KMS-11 (cell line): ENCODE measurements around the gene CCDC8.

ENCODE experiments used
- H2AFZ ChIP-seq: fragments of 200-600 bp; sonication (generic); 2 replicates; pipeline ENCODE4 v1.6.1; 2016; ENCODE audit warnings: antibody characterized with exemption, mixed run types, low read depth
- H3K27ac ChIP-seq: fragments of 200-600 bp; sonication (generic); 2 replicates; pipeline ENCODE4 v1.6.1; 2016; ENCODE audit warnings: mild to moderate bottlenecking, mixed run types
- H3K27me3 ChIP-seq: fragments of 200-600 bp; sonication (generic); 2 replicates; pipeline ENCODE4 v1.6.1; 2017; ENCODE audit warnings: mild to moderate bottlenecking, low read depth, mixed run types, moderate library complexity; ENCODE audit not compliant: insufficient read depth
- H3K36me3 ChIP-seq: fragments of 200-600 bp; sonication (generic); 2 replicates; pipeline ENCODE4 v1.6.1; 2017; ENCODE audit warnings: mild to moderate bottlenecking, mixed run types; ENCODE audit not compliant: insufficient read depth
- H3K4me1 ChIP-seq: fragments of 200-600 bp; sonication (generic); 2 replicates; pipeline ENCODE4 v1.6.1; 2016; ENCODE audit warnings: mild to moderate bottlenecking, low read depth, mixed run types; ENCODE audit not compliant: poor library complexity, severe bottlenecking
- H3K4me2 ChIP-seq: fragments of 200-600 bp; sonication (generic); 2 replicates; pipeline ENCODE4 v1.7.0; 2016; ENCODE audit warnings: mild to moderate bottlenecking, mixed run types
- H3K4me3 ChIP-seq: fragments of 200-600 bp; sonication (generic); IDR thresholded peaks from 2 replicates; pipeline ENCODE4 v1.6.1; 2017; ENCODE audit warnings: low read depth, low read length, mixed read lengths; ENCODE audit not compliant: insufficient read depth
- H3K79me2 ChIP-seq: fragments of 200-600 bp; sonication (generic); 2 replicates; pipeline ENCODE4 v1.6.1; 2016; ENCODE audit warnings: low read depth, mixed run types; ENCODE audit not compliant: insufficient read depth
- H3K9ac ChIP-seq: fragments of 200-600 bp; sonication (generic); 2 replicates; pipeline ENCODE4 v1.6.1; 2016; ENCODE audit warnings: mild to moderate bottlenecking, mixed run types
- H4K20me1 ChIP-seq: fragments of 200-600 bp; sonication (generic); 2 replicates; pipeline ENCODE4 v1.6.1; 2016; ENCODE audit warnings: mild to moderate bottlenecking, mixed run types; ENCODE audit not compliant: insufficient read depth
- TF ChIP-seq, protein P1 (sequence below): fragments of 200-600 bp; sonication (generic); conservative IDR thresholded peaks from 2 replicates; pipeline ENCODE4 v1.6.1; 2017; ENCODE audit warnings: low read depth, mild to moderate bottlenecking, antibody characterized with exemption, low read length, moderate library complexity, mixed read lengths

CCDC8 gene

DNA sequence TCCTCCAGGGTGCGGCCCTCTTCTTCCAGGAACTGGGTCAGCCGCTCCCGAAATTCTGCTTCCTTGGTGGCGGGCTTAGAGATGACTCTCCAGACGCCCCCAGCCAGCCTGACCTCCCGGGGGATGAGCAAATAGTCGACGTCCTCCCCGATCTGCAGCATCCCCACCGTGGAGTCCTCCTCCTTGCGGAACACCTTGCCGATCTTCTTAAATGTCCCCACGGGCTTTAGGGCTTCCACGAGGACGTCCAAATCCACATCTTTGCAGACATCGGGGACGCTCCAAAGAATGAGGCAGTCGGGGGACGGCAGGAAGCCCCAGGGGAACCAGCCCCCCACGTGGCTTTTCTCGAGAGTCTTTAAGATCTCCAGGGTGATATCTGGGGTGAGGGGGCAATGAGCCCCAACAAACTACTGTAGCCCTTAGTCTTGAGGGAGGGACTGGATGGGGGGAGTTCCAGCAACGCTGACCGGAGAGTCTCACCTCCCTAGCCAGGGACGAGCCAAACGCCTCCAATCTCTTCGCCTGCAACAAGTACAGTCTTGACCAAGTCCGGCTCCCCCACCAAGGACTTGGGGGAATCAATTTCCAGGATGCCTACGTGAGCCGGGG is 608 bp downstream of the CCDC8 start:
- TF ChIP-seq, protein P1, sequence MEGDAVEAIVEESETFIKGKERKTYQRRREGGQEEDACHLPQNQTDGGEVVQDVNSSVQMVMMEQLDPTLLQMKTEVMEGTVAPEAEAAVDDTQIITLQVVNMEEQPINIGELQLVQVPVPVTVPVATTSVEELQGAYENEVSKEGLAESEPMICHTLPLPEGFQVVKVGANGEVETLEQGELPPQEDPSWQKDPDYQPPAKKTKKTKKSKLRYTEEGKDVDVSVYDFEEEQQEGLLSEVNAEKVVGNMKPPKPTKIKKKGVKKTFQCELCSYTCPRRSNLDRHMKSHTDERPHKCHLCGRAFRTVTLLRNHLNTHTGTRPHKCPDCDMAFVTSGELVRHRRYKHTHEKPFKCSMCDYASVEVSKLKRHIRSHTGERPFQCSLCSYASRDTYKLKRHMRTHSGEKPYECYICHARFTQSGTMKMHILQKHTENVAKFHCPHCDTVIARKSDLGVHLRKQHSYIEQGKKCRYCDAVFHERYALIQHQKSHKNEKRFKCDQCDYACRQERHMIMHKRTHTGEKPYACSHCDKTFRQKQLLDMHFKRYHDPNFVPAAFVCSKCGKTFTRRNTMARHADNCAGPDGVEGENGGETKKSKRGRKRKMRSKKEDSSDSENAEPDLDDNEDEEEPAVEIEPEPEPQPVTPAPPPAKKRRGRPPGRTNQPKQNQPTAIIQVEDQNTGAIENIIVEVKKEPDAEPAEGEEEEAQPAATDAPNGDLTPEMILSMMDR: no peak
- H3K4me3 ChIP-seq: no peak overlapping the region
- H3K79me2 ChIP-seq: no peaks in the 10 kb centered on the region
- no peaks in the 10 kb centered on the region for H4K20me1 ChIP-seq
- H3K36me3 ChIP-seq: no peaks in the 10 kb centered on the region
- H3K4me2 ChIP-seq: no peak overlapping the region
- H2AFZ ChIP-seq: no peak overlapping the region
- H3K9ac ChIP-seq: no peak overlapping the region
- H3K27ac ChIP-seq: no peak overlapping the region
- no peaks in the 10 kb centered on the region for H3K4me1 ChIP-seq
- peaks cover 47% of the 10 kb centered on the region for H3K27me3 ChIP-seq

DNA sequence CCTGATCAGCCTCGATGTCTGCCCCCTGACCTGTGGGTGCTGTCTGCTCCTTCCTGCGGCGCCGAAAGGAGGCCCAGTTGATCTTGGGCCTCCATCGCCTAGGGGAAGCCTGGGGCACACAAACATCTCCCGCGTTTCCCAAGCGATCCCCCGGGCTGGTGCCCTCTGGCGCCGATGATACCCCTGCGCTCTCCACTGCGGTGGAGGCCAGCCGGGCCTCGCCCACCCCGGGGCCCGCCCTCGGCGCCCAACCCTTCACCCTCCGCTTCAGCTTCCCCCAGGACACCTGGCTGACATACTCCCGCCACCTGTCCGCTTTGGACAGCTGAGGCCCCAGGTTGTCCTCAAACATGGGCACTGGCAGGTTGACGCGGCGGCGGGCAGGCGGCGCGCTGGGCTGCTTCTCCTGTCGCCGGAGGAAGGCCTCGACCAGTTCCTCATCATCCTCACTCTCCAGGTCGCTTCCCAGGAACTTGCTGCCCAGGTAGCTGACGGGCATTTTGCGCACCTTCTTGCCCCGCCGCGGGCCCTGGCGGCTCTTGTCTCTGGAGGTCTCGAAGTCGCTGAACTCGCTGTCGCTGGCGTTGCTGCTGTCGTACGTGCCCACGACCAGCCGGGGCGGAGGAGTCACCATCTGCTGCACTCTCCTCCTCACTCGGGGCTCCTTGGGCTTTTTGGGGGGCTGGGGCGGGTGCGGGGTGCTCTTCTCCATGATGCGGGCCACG is 1.3 kb downstream of the CCDC8 start:
- Histone ChIP-seq H3K4me1 (no peaks in the 10 kb centered on the region), H2AFZ (no peak overlapping the region), H3K79me2 (no peaks in the 10 kb centered on the region), H3K4me3 (no peak overlapping the region), H3K27me3 (peaks cover 47% of the 10 kb centered on the region), H4K20me1 (no peaks in the 10 kb centered on the region), H3K4me2 (no peak overlapping the region), H3K27ac (no peak overlapping the region), H3K36me3 (no peaks in the 10 kb centered on the region), H3K9ac (no peak overlapping the region)
- TF ChIP-seq, protein P1: no peak

DNA sequence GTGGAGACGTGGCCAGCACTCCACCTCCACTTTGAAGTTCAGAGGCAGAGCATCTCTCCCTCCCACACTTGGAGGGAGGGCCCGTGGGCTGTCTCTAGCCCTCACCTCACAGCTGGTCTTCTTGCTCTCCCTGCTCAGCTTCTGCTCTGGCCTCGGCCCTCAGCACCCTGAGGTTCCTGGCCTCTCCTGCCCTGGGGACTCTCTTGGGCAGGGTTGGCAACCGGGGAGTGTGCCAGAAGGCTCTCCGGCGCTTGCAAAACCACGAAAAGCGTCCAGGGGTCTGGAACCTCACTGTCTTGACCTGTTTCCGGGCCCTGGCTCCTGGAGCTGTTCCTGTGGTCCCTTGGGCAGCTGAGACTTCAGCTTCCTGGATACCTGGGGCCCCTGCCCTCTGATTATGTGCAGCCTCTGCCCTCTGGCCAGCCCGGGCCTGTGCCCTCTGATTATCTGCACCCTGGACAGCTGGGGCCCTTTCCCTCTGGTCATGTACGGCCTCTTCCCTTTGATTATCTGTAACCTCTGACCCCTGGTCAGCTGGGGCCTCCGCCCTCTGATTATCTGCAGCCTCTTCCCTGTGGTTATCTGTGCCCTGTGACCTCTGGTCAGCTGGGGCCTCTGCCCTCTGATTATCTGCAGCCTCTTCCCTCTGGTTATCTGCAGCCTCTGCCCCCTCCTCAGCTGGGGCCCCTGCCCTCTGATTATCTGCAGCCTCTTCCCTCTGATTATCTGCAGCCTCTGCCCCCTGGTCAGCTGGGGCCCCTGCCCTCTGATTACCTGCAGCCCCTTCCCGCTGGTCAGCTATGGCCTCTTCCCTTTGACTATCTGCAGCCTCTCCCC is 2.1 kb downstream of the CCDC8 start:
- TF ChIP-seq, protein P1: no peak
- Histone ChIP-seq H2AFZ (no peak overlapping the region), H3K27ac (no peak overlapping the region), H3K4me2 (no peak overlapping the region), H3K79me2 (no peaks in the 10 kb centered on the region), H3K4me3 (no peak overlapping the region), H4K20me1 (no peaks in the 10 kb centered on the region), H3K9ac (no peak overlapping the region), H3K4me1 (no peaks in the 10 kb centered on the region), H3K36me3 (no peaks in the 10 kb centered on the region), H3K27me3 (peaks cover 53% of the 10 kb centered on the region)

DNA sequence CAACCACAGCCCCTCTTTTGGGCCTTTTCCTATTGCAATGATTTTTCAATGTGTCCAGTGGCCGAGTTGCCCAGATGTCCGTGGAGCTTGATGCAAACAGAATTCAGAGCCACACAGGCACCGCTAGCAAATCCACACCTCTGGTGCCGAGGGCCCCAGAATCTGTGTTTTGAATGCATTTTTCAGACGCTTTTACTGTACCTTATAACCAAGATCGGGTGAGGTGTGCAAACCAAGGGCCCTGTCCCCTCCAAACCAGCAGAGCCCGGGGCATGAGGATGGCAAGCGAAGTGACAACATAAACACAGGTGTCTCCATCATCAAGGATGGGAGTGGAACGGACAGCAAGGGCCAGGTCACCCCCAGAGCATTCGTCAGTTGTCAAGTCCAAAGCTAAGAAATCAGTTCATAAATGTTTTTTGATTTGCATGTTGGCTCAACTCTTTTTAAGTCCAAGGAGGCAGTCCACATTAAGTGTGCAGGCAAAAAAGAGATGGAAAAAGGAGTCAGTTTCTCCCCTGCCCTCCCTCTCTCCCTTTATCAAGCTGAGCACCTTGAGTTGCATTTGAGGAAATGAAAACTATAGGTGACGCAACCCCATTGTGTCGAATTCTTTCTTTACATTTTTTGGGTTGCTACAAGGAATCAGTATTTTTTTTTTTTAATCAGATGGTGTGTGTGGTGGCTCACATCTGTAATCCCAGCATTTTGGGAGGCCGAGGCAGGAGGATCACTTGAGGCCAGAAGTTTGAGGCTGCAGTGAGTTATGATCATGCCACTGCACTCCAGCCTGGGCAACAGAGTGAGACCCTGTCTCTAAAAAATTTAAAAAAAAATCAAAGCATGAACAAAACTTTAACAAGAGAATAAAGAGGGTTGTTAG is 2.9 kb downstream of the CCDC8 start:
- H3K9ac ChIP-seq: no peak overlapping the region
- no peaks in the 10 kb centered on the region for H3K79me2 ChIP-seq
- no peaks in the 10 kb centered on the region for H3K4me1 ChIP-seq
- H2AFZ ChIP-seq: no peak overlapping the region
- no peaks in the 10 kb centered on the region for H3K36me3 ChIP-seq
- no peak overlapping the region for H3K4me3 ChIP-seq
- no peaks in the 10 kb centered on the region for H4K20me1 ChIP-seq
- H3K4me2 ChIP-seq: no peak overlapping the region
- TF ChIP-seq, protein P1: no peak
- H3K27ac ChIP-seq: no peak overlapping the region
- H3K27me3 ChIP-seq: peaks cover 56% of the 10 kb centered on the region
